Measurements from ENCODE around the gene DCTN4. TPM values are rescaled to one million over a fixed set of nuclear protein-coding genes. Genes with fewer than 3 reads are reported as not detected.
A peak's percentile ranks its signal among the peaks of the same experiment; 100 is the strongest.

Gene DCTN4
- total RNA-seq, 4 donors from 2014 or later = 66.6 to 92.6 (median 72.8) TPM

DNA sequence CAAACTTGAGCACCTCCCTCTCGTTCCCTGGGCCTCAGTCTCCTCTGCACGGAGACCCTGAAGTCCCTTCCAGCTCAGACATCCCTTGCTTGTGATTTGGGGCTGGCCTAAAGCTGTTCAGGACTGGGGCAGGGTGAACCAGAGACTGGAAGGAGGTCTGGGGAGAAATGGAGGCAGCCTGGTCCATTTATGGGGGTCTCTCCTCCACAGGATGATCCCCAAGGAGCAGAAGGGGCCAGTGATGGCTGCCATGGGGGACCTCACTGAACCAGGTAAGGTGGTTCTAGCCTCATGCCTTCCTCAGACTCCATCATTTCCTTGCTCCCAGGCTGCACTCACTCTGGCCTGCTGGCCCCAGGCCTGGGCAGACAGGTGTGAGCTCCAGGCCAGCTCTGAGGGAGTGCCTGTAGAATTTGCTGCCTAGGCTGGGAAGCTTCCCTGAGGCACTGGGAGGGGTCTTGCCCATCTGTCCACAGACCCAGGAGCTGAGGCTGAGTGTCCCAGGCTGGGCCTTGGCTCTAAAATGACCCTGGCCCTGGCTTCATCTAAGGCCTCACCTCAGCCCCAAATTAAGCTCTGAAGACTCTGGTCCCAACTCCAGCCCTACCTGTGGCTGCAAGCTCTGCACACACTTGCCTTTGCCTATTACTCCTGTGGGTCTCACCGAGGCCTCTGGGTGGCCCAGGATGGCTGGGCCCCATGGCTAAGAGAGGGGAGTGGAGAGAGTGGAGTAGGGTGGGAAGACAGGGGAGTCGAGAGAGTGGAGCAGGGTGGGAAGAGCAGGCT, 95.9 kb downstream of the DCTN4 start:
- TF ChIP-seq, protein P1, sequence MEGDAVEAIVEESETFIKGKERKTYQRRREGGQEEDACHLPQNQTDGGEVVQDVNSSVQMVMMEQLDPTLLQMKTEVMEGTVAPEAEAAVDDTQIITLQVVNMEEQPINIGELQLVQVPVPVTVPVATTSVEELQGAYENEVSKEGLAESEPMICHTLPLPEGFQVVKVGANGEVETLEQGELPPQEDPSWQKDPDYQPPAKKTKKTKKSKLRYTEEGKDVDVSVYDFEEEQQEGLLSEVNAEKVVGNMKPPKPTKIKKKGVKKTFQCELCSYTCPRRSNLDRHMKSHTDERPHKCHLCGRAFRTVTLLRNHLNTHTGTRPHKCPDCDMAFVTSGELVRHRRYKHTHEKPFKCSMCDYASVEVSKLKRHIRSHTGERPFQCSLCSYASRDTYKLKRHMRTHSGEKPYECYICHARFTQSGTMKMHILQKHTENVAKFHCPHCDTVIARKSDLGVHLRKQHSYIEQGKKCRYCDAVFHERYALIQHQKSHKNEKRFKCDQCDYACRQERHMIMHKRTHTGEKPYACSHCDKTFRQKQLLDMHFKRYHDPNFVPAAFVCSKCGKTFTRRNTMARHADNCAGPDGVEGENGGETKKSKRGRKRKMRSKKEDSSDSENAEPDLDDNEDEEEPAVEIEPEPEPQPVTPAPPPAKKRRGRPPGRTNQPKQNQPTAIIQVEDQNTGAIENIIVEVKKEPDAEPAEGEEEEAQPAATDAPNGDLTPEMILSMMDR (IDR thresholded peaks at IDR 0.05 in 4 of 5, conservative IDR thresholded peaks at IDR 0.05 in 1 of 5) = no peak
- no peak for TF ChIP-seq POLR2A (IDR thresholded peaks at IDR 0.05)
- intact Hi-C loops (cut with DNase I; ENCODE audit: low total_unique reads) (no loop called here), in situ Hi-C loops (cut with MboI; ENCODE audit: low sequenced_read_pairs in 4 of 4) (loop anchor here in 1 of 4 donors (10.0 kb wide), 1 partner anchor 98 kb away; no protein-coding TSS in a partner anchor)
- ATAC-seq = no peak
- Histone ChIP-seq H3K4me3 (peak overlapping the region in 1 of 4 donors; percentile 4), H3K27me3 (no peaks in the 10 kb centered on the region), H3K27ac (peak overlapping the region; percentile 91 to 99 (median 98)), H3K9me3 (no peaks in the 10 kb centered on the region), H3K4me1 (peaks cover 67 to 91% of the 10 kb centered on the region in 2 donors), H3K36me3 (no peaks in the 10 kb centered on the region)
- peak in 1 of 2 donors; percentile 53 for DNase-seq

DNA sequence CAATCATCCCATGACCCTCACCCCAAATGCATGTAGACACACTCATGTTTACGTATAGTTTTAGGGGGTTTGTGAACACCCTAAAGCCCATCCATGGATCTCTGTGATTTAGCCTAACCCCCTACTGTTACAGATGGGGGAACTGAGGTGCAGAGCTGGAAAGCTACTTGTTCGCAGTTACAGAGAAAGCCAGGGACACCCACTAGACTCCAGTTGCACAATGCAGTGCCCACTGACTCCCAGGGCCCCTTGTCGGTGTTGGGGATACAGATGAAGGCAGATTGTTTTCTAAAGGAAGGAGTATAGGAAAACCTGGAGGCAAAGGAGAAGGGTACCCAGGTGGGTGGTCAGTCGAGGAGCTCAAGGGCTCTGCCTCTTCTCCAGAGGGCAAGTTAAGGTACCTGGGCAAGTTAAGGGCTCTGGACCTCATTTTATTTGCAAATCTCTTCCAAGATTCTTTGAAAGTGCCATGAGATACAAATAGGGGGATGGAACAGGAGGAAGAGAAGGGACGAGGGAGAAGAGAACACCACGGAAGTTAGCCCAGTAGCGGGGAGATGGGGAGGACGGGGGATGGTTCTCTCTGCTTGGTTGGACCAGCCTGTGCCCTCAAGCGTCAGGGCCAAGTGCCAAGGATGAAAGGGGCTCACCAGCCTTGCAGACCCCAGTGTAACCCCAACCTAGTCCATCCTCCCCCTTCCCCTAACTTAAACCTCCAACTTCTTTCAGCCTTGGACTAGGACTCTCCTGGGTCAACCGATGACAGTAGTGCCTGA, 96.8 kb downstream of the DCTN4 start:
- peak overlapping the region; percentile 91 to 99 (median 98) for H3K27ac ChIP-seq
- peaks cover 73 to 94% of the 10 kb centered on the region in 2 donors for H3K4me1 ChIP-seq
- DNase-seq (no peak), ATAC-seq (no peak)
- H3K4me3 ChIP-seq = peak overlapping the region; percentile 38 to 50 (median 42)
- H3K27me3 ChIP-seq = no peaks in the 10 kb centered on the region
- TF ChIP-seq, protein P1 (IDR thresholded peaks at IDR 0.05 in 4 of 5, conservative IDR thresholded peaks at IDR 0.05 in 1 of 5) = no peak
- no peak for TF ChIP-seq POLR2A (IDR thresholded peaks at IDR 0.05)
- H3K9me3 ChIP-seq = no peaks in the 10 kb centered on the region
- intact Hi-C loops (cut with DNase I; ENCODE audit: low total_unique reads) (no loop called here), in situ Hi-C loops (cut with MboI; ENCODE audit: low sequenced_read_pairs in 4 of 4) (loop anchor here in 1 of 4 donors (10.0 kb wide), 1 partner anchor 97 kb away; no protein-coding TSS in a partner anchor)
- H3K36me3 ChIP-seq = no peaks in the 10 kb centered on the region

DNA sequence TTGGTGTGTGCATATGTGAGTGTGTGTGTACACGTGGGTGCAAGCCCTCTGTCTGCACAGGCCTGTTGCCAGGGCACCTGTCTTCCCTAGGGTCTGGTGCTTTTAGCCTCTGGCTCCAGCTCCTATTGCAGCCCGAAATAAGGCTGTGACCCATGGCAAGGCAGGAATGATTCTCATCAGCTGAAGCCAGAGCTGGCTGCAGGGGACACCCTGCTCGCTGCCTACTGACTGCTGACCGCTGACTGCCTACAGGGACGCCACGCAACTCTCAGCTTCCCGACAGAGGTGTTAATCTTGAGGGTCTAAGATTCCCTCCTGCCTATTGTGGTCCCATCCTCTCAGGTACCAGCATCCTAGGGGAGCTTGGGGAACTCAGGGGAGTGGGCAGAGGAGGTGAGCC, 97.7 kb downstream of the DCTN4 start, which contains the start of gene MYOZ3:
Gene MYOZ3 (plus strand): TSS at position 166 of the 400 bp plus-strand sequence. CDS start 1,691 bp downstream, outside the sequence.
- intact Hi-C loops (cut with DNase I; ENCODE audit: low total_unique reads) (no loop called here), in situ Hi-C loops (cut with MboI; ENCODE audit: low sequenced_read_pairs in 4 of 4) (loop anchor here in 1 of 4 donors (10.0 kb wide), 1 partner anchor 96 kb away; no protein-coding TSS in a partner anchor)
- no peaks in the 10 kb centered on the region for H3K36me3 ChIP-seq
- TF ChIP-seq, protein P1 (IDR thresholded peaks at IDR 0.05 in 4 of 5, conservative IDR thresholded peaks at IDR 0.05 in 1 of 5) = no peak
- peak; percentile 80 to 86 for TF ChIP-seq POLR2A (IDR thresholded peaks at IDR 0.05)
- ATAC-seq = peak; percentile 53 to 71
- peak within 1 kb of the TSS; percentile 38 to 50 (median 42) for H3K4me3 ChIP-seq
- H3K4me1 ChIP-seq = peaks cover 76 to 92% of the 10 kb centered on the region in 2 donors
- peak within 1 kb of the TSS; percentile 91 to 99 (median 98) for H3K27ac ChIP-seq
- H3K27me3 ChIP-seq = no peaks in the 10 kb centered on the region
- H3K9me3 ChIP-seq = no peaks in the 10 kb centered on the region
- DNase-seq = peak; percentile 80 to 92

DNA sequence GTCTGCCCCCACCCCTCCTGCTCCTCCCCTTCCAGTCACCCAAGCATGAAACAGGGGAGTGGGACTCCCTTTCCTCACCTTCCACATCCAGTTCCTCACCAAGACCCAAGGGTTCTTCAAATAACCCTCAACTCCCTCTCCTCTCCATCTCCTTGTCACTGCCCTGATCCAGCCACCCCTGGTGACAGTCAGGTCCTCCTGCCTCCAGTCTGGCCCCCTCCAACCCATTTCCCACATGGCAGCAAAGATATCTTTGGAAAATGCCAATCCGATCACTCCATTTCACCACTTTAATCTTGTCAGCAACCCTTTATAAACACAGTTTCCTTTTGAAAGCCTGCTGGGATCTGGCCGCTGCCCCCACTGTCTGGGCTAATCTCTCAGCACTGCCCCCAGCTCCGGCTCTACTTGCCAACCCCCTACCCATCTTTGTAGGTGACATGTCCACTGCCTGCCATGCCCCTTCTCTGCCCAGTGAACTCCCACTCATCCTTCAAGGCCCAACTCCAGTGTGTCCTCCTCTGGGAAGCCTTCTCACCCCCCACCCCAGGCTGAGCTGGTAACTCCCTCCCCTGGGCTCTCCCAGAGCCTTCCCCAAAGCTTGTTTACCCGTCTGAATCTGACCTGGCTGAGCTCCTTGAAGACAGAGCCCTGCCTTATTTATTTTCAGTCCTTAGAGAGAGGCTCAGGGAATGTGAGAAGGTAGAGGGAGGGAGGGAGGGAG, 98.5 kb downstream of the DCTN4 start:
- DNase-seq (peak; percentile 61 to 66), ATAC-seq (peak; percentile 47 to 66)
- Histone ChIP-seq H3K4me1 (peaks cover 72 to 89% of the 10 kb centered on the region in 2 donors), H3K4me3 (peak overlapping the region in 3 of 4 donors; percentile 38 to 50 (median 43)), H3K36me3 (no peaks in the 10 kb centered on the region), H3K9me3 (no peaks in the 10 kb centered on the region), H3K27me3 (no peaks in the 10 kb centered on the region), H3K27ac (peak overlapping the region; percentile 91 to 99 (median 98))
- intact Hi-C loops (cut with DNase I; ENCODE audit: low total_unique reads) (no loop called here), in situ Hi-C loops (cut with MboI; ENCODE audit: low sequenced_read_pairs in 4 of 4) (loop anchor here in 1 of 4 donors (10.0 kb wide), 1 partner anchor 95 kb away; no protein-coding TSS in a partner anchor)
- TF ChIP-seq, protein P1 (IDR thresholded peaks at IDR 0.05 in 4 of 5, conservative IDR thresholded peaks at IDR 0.05 in 1 of 5) = no peak
- no peak for TF ChIP-seq POLR2A (IDR thresholded peaks at IDR 0.05)

Measured in gastrocnemius medialis (tissue), 4 donors.